ENCODE data around the gene IRF1. TPM values are rescaled to one million over a fixed set of nuclear protein-coding genes. Genes with fewer than 3 reads are reported as not detected.
A peak's percentile ranks its signal among the peaks of the same experiment; 100 is the strongest.

IRF1 gene
- polyA plus RNA-seq, 3 donors, result 125 to 363 (median 129) TPM

GRCh38 chr5:132526974-132527564 lies 36.5 kb upstream of the IRF1 start:
- H3K4me3 Mint-ChIP-seq, result no peak overlapping the region

DNA sequence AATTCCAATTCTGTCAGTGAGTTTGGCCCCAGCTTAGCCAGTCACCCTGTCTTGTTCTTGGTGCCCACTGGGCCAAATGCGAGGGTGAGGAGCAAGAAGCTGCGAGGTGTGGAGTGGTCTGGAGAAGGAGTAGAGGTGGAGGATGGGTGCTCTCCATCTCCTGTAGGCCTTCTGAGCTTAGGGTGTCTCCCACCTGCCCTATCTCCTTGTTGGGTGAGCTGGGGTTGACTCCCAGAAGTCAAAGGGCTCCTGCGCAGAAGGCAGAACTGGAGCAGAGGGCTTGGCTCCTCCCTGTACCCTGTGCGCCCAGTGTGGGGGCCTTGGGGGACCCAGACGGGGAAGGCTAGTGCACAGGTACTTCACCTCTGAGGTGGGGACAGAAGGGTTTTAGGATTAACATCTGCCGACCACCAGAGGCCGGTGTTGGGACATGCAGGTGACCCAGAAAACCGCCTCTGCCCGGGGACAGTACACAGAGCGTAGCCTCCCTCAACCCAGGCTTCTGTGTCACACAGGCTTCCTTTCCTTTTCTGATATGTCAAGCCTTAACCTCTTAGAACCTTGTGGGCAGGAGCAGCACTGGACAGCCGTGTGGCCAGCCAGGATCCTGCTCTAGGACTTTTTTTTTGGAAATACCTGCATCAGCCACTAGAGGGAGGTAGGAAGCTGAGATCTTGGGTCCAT lies 35.9 kb upstream of the IRF1 start:
- H3K4me1 Mint-ChIP-seq, result peaks cover 31% of the 10 kb centered on the region
- H3K79me2 ChIP-seq (ENCODE audit: insufficient read depth, low read length), result no peaks in the 10 kb centered on the region
- H3K36me3 ChIP-seq (replicated peaks in 1 of 2; ENCODE audit: control insufficient read depth in 1 of 2, insufficient read depth in 2 of 2, low read length in 2 of 2), result no peaks in the 10 kb centered on the region
- H3K9me3 ChIP-seq (replicated peaks in 1 of 2; ENCODE audit: control insufficient read depth in 1 of 2, insufficient read depth in 1 of 2, low read length in 2 of 2), result no peaks in the 10 kb centered on the region
- no peaks in the 10 kb centered on the region for H3K36me3 Mint-ChIP-seq
- H3K27me3 ChIP-seq (ENCODE audit: control insufficient read depth in 2 of 2, insufficient read depth in 2 of 2, low read length in 2 of 2), result no peaks in the 10 kb centered on the region
- H2AFZ ChIP-seq (ENCODE audit: insufficient read depth, low read depth, low read length, poor library complexity, severe bottlenecking), result peak overlapping the region; percentile 39
- H4K20me1 ChIP-seq (ENCODE audit: insufficient read depth, low read length), result no peaks in the 10 kb centered on the region
- no peak overlapping the region for H3K27ac Mint-ChIP-seq
- peaks cover 0 to 6% (median 2%) of the 10 kb centered on the region in 7 donors for H3K9me3 Mint-ChIP-seq
- H3K27me3 Mint-ChIP-seq (ENCODE audit: low read depth in 3 of 3), result peaks cover 4 to 8% (median 6%) of the 10 kb centered on the region in 3 donors
- no peak overlapping the region for H3K4me3 ChIP-seq (replicated peaks in 1 of 3; ENCODE audit: low read depth in 2 of 3, low read length in 3 of 3)
- 41% methylated on average over 7 of the region's 11 CpGs for WGBS (ENCODE audit: insufficient coverage)
- peak overlapping the region in 1 of 2 donors; percentile 50 for H3K4me3 Mint-ChIP-seq
- H3K27ac ChIP-seq (ENCODE audit: low read depth in 1 of 2, low read length in 2 of 2), result no peak overlapping the region
- peaks cover 26 to 28% of the 10 kb centered on the region in 2 donors for H3K4me1 ChIP-seq (ENCODE audit: control insufficient read depth in 1 of 2, insufficient read depth in 2 of 2, low read length in 2 of 2)
- no peak overlapping the region for H3K4me2 ChIP-seq (replicated peaks; ENCODE audit: extremely low read depth, low read length, poor library complexity, severe bottlenecking)
- intact Hi-C loops (cut with micrococcal nuclease), result no loop called here
- peak; percentile 37 to 49 (median 47) for DNase-seq
- peak; percentile 98 for TF ChIP-seq CTCF (IDR thresholded peaks at IDR 0.05)
- H3K9ac ChIP-seq (ENCODE audit: insufficient read depth, low read length, poor library complexity, severe bottlenecking), result no peak overlapping the region

More at GRCh38 chr5:132526974-132527564, 36.5 kb upstream of the IRF1 start:
- H3K79me2 ChIP-seq (ENCODE audit: insufficient read depth, low read length), result no peaks in the 10 kb centered on the region
- H3K27ac Mint-ChIP-seq, result peak overlapping the region in 1 of 7 donors; percentile 12
- intact Hi-C loops (cut with micrococcal nuclease), result no loop called here
- no peak overlapping the region for H3K4me2 ChIP-seq (replicated peaks; ENCODE audit: extremely low read depth, low read length, poor library complexity, severe bottlenecking)
- no peaks in the 10 kb centered on the region for H3K36me3 ChIP-seq (replicated peaks in 1 of 2; ENCODE audit: control insufficient read depth in 1 of 2, insufficient read depth in 2 of 2, low read length in 2 of 2)
- H3K36me3 Mint-ChIP-seq, result no peaks in the 10 kb centered on the region
- peaks cover 0 to 5% (median 2%) of the 10 kb centered on the region in 7 donors for H3K9me3 Mint-ChIP-seq
- peak overlapping the region; percentile 48 for H2AFZ ChIP-seq (ENCODE audit: insufficient read depth, low read depth, low read length, poor library complexity, severe bottlenecking)
- WGBS (ENCODE audit: insufficient coverage), result 38% methylated on average over 8 of the region's 8 CpGs
- H3K9ac ChIP-seq (ENCODE audit: insufficient read depth, low read length, poor library complexity, severe bottlenecking), result no peak overlapping the region
- no peaks in the 10 kb centered on the region for H4K20me1 ChIP-seq (ENCODE audit: insufficient read depth, low read length)
- no peak overlapping the region for H3K27ac ChIP-seq (ENCODE audit: low read depth in 1 of 2, low read length in 2 of 2)
- no peaks in the 10 kb centered on the region for H3K27me3 ChIP-seq (ENCODE audit: control insufficient read depth in 2 of 2, insufficient read depth in 2 of 2, low read length in 2 of 2)
- TF ChIP-seq CTCF (IDR thresholded peaks at IDR 0.05), result peak; percentile 83
- H3K4me1 Mint-ChIP-seq, result peaks cover 31% of the 10 kb centered on the region
- peaks cover 4 to 12% (median 6%) of the 10 kb centered on the region in 3 donors for H3K27me3 Mint-ChIP-seq (ENCODE audit: low read depth in 3 of 3)
- DNase-seq, result peak; percentile 15 to 47 (median 24)
- H3K4me3 ChIP-seq (replicated peaks in 1 of 3; ENCODE audit: low read depth in 2 of 3, low read length in 3 of 3), result no peak overlapping the region
- H3K4me1 ChIP-seq (ENCODE audit: control insufficient read depth in 1 of 2, insufficient read depth in 2 of 2, low read length in 2 of 2), result peaks cover 26 to 28% of the 10 kb centered on the region in 2 donors
- H3K9me3 ChIP-seq (replicated peaks in 1 of 2; ENCODE audit: control insufficient read depth in 1 of 2, insufficient read depth in 1 of 2, low read length in 2 of 2), result no peaks in the 10 kb centered on the region
